HG02884 (cell line): ENCODE results near the gene PGA4.
"Not testable (repeated sequence)": the region's sequence is repeated elsewhere in the genome, so short reads cannot be mapped to it uniquely, and the experiment has no call there.

ENCODE experiments used
- ATAC-seq: cut with Tn5 transposase; IDR thresholded peaks from one replicate; pipeline ENCODE4 v1.9.1; 2021; ENCODE audit warnings: mild to moderate bottlenecking, moderate library complexity; ENCODE audit not compliant: unreplicated experiment

Gene PGA4

DNA sequence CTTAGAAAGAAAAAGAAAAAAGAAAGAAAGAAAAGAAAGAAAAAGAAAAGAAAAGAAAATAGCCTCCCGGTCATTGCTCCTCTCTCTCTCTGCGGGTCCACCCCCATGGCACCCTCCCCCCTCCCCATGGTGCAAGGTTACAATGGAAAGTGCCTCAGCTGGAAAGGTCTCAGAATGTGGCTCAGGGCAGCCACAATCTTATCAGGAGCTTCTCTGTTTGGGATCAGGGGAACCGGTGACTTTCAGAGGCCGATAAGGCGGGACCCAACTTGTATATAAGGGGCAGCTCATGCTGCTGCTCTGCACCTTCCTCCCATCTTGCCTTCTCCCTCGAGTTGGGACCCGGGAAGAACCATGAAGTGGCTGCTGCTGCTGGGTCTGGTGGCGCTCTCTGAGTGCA, at the start of gene PGA4:
Gene PGA4 (plus strand): TSS at position 301 of the 400 bp plus-strand sequence. CDS start 54 bp downstream, at position 355.
- not testable (repeated sequence) for ATAC-seq

DNA sequence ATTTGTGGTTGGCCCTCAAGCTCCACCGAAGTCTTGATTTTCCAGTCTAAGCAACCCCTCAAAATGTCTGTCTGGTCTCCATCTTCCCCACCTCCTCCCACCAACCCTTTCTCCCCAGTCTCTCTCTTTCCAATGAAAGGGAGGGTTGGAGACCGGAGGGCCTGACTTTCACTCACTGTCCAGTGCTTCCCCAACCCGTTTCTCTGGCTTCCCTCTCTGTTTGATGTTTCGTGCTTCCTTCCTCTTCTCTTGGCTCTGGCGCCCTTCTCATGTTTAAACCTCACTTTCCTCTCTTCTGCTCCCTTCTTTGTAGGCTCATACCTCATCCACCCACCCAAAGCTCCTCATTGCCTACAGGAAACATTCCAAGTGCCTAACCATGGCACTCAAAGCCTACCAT, 49.8 kb upstream of the PGA4 start:
- ATAC-seq, result no peak

GRCh38 chr11:61172888-61173287, 49.3 kb upstream of the PGA4 start:
- no peak for ATAC-seq

- ATAC-seq, result no peak
Observed at GRCh38 chr11:61173456-61173855, 48.7 kb upstream of the PGA4 start.

- ATAC-seq, result no peak
Observed at GRCh38 chr11:61174273-61174672, 47.9 kb upstream of the PGA4 start.

GRCh38 chr11:61174949-61175348, 47.2 kb upstream of the PGA4 start:
- no peak for ATAC-seq

GRCh38 chr11:61176446-61176845, 45.7 kb upstream of the PGA4 start:
- no peak for ATAC-seq

DNA sequence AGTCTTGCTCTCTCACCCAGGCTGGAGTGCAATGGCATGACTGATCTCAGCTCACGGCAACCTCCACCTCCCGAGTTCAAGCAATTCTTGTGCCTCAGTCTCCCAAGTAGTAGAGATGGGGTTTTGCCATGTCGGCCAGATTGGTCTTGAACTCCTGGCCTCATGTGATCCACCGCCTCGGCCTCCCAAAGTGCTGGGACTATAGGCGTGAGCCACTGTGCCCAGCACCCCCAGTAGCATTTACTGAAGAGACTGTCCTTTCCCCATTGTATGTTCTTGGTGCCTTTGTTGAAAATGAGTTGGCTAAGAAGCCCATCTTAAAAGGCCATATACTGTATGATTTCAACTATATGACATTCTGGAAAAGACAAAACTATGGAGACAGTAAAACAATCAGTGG, 41.9 kb upstream of the PGA4 start:
- ATAC-seq, result not testable (repeated sequence)

GRCh38 chr11:61181489-61181888, 40.7 kb upstream of the PGA4 start:
- ATAC-seq, result no peak

DNA sequence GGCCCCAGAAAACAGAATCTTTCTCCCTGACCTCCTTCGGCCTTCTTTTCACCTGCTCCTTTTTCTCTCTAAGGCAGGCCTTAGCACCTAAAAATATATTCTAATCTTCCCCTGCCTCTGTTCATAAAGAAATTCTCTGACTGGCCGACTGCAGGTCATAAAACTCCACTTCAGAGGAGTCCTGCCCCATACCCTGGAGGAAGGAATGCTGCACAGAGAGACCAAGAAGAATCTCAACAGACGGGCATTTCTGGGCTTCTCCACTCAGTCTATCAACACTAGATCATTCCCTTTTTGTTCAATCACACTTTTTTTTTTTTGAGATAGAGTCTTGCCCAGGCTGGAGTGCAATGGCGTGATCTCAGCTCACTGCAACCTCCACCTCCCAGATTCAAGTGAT, 38.5 kb upstream of the PGA4 start:
- ATAC-seq, result no peak

- no peak for ATAC-seq
Observed at GRCh38 chr11:61186504-61186903, 35.6 kb upstream of the PGA4 start.

GRCh38 chr11:61187505-61188130, 34.5 kb upstream of the PGA4 start:
- no peak for ATAC-seq

GRCh38 chr11:61189933-61190332, 32.2 kb upstream of the PGA4 start:
- ATAC-seq, result no peak

DNA sequence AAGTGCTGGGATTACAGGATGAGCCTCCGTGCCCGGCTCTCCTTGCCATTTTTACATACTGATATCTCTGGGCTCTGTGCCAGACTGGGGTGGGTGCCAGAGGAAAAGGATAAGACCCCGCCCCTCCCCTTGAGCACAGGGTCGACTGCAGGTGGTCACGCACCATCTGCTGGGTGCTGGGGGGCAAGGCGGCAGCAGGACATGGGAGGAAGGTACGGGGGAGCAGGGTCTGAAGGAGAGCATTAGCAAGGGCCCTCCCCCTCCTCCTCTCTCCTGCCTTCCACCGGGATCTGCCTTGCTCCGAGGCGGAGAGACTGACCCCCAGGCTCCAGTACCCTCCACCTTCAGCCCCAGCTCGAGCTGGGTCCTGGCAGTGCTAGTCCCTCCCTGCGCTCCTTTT, 28.6 kb upstream of the PGA4 start:
- no peak for ATAC-seq

GRCh38 chr11:61194169-61194671, 27.9 kb upstream of the PGA4 start:
- no peak for ATAC-seq

DNA sequence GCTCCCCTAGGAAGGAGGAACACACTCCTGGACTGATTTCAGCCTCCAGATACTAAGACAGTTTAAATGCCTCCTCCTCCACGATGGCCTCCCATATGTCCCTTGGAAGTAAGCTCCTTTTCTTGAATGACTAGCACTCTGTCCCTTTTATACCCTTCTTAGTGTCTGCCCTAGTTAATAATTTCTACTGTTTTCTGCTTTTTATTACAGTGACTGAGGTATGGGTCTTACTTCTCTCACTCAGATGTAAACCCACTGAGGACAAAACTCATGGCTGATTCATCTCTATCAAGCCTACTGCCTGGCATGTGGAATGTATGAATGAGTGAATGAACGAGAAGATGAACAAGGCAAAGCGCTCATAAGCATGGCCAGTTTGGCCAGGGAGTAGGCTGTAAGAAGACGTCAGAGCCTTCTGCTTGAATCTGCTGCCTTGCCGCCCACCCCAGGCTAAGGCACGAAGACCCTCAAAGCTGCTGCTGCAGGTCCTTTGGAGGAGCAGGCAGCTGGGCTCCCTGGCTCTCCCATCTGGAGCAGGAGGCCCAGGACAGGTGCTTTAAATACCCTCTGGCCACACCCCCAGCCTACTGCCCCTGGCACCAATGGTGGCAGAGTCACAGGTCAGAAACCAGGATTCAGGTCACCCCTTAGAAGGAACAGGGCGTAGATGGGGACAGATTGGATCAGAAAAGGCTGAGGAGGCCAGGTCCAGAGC, 27.0 kb upstream of the PGA4 start:
- no peak for ATAC-seq

DNA sequence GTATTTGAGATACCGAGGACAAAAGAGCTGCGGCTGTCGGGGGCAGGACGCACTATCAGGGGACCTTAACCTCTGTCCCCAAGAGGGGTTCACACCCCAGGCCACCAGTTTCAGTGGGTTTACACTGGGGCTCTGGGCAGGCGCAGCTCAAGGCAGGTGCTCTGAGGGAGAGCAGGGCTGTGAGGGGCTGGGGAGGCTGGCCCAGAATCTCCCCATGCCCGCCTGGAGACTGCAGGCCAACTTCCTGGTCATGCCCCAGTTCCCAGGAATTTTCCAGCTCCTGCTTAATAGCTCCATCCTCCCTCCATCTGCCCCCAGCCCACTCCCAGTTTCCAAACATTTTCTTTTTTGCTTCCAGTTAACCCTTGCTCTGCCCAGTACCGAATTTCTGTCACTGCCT, 26.4 kb upstream of the PGA4 start:
- ATAC-seq, result no peak

DNA sequence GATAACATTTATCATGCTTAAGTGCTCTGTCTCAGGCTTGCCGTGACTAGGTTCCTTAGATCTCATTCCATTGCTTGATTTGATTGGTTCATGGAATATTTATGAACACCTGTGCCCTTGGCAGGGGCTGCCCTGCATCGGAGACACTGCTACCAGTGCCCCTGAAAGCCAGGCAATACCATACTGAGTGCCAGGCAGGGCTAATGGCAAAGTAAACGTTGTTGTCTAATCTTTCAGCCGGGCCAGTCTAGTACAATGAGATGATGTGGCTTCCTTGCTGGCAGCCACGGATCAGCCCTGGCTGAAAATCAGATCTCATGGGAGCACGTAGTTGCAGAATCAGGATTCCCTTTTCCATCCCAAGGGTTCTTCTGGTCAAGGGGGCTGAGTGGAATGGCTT, 23.8 kb upstream of the PGA4 start:
- ATAC-seq, result no peak

DNA sequence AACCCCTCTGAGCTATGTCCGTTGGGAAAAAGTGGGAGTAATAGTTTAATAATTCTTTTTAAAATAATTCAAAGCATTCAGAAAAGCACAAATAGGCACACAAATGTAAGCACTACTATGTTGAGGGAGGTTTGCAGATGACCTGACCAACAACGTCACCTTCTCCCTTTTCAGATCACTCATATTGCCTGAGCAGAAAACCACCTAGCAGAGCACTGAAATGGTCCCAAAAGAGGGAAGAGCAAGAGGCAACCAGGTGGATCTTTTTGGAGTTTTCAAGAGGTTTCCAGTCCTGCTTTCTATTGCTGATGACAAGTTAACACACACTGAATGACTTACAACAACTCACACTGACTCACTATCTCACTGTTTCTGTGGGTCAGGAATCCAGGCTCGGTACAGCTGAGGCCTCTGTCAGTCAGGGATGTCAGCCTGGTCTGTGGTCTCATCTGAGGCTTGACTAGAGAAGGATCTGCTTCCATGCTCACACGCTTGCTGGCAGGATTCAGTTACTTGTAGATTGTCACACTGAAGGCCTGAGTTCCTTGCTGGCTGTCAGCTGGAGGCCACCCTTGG, 23.1 kb upstream of the PGA4 start:
- ATAC-seq, result no peak

- ATAC-seq, result no peak
Observed at GRCh38 chr11:61201476-61201875, 20.7 kb upstream of the PGA4 start.

DNA sequence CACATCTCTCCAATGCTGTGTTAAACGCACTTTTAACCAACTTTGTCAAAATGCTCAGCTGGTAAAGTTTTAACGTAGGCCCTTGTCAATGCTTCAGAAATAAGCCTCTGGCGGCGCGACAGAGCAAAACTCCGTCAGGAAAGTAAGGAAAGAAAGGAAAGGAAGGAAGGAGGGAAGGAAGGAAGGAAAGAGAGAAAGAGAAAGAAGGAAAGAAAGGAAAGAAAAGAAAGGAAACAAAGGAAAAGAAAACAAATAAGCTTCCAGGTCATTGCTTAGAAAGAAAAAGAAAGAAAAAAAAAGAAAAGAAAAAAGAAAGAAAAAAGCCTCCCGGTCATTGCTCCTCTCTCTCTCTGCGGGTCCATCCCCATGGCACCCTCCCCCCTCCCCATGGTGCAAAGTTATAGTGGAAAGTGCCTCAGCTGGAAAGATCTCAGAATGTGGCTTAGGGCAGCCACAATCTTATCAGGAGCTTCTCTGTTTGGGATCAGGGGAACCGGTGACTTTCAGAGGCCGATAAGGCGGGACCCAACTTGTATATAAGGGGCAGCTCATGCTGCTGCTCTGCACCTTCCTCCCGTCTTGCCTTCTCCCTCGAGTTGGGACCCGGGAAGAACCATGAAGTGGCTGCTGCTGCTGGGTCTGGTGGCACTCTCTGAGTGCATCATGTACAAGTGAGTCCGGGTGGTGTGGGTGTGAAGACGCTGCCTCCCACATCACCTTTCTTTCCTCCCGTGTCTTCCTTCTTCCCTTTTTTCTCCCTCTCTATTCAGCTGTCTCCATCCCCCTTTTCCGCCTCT, 19.0 kb upstream of the PGA4 start, which contains the start of gene PGA3:
Gene PGA3 (plus strand): TSS at position 566 of the 797 bp plus-strand sequence. CDS start 50 bp downstream, at position 616.
- ATAC-seq, result not testable (repeated sequence)
